HepG2 (cell line): ENCODE results near the gene TWNK. TPM values are rescaled to one million over a fixed set of nuclear protein-coding genes. Genes with fewer than 3 reads are reported as not detected.
A peak's percentile ranks its signal among the peaks of the same experiment; 100 is the strongest.

Experiments
- CENPX ChIP-seq: sonication (generic); formaldehyde crosslinking; IDR thresholded peaks from 2 replicates; pipeline ENCODE4 v1.9.0; 2021; ENCODE audit warnings: mild to moderate bottlenecking, missing genetic modification reagents, moderate library complexity
- FOXC1 ChIP-seq: sonication (generic); formaldehyde crosslinking; IDR thresholded peaks from 2 replicates; pipeline ENCODE4 v1.8.0; 2022; ENCODE audit warnings: mild to moderate bottlenecking, missing genetic modification reagents, borderline replicate concordance
- GATA4 ChIP-seq: sonication (generic); IDR thresholded peaks from 2 replicates; pipeline ENCODE4 v1.6.1; 2016; ENCODE audit warnings: antibody characterized with exemption, low read depth, borderline replicate concordance
- KAT7 ChIP-seq: IDR thresholded peaks from 2 replicates; pipeline ENCODE4 v1.6.1; 2018; ENCODE audit warnings: borderline replicate concordance, missing compliant biosample characterization
- KLF12 ChIP-seq: sonication (generic); formaldehyde crosslinking; IDR thresholded peaks from 2 replicates; pipeline ENCODE4 v1.4.0; 2020; ENCODE audit warnings: missing genetic modification reagents, borderline replicate concordance
- KLF13 ChIP-seq: sonication (generic); formaldehyde crosslinking; IDR thresholded peaks from 2 replicates; pipeline ENCODE4 v1.4.0; 2020; ENCODE audit warnings: mild to moderate bottlenecking, missing genetic modification reagents
- MIER3 ChIP-seq: IDR thresholded peaks from 2 replicates; pipeline ENCODE4 v1.6.1; 2016; ENCODE audit warnings: missing compliant biosample characterization, borderline replicate concordance
- NAIF1 ChIP-seq: sonication (generic); formaldehyde crosslinking; IDR thresholded peaks from 2 replicates; pipeline ENCODE4 v1.5.0; 2020; ENCODE audit warnings: mild to moderate bottlenecking, missing genetic modification reagents, borderline replicate concordance
- NR2C2 ChIP-seq: sonication (generic); formaldehyde crosslinking; IDR thresholded peaks from 2 replicates; pipeline ENCODE4 v1.4.0; 2020; ENCODE audit warnings: missing genetic modification reagents, mild to moderate bottlenecking, moderate library complexity, borderline replicate concordance
- PHB2 ChIP-seq: fragments of 450-650 bp; IDR thresholded peaks from 2 replicates; pipeline ENCODE4 v1.6.1; 2018; ENCODE audit not compliant: partially characterized antibody
- SKIL ChIP-seq: sonication (generic); formaldehyde crosslinking; IDR thresholded peaks from 2 replicates; pipeline ENCODE4 v1.8.0; 2022; ENCODE audit warnings: missing genetic modification reagents, mild to moderate bottlenecking, moderate library complexity, borderline replicate concordance
- SNRNP70 ChIP-seq: fragments of 200-400 bp; formaldehyde crosslinking; IDR thresholded peaks from 2 replicates; pipeline ENCODE4 v1.6.1; 2017; ENCODE audit warnings: mild to moderate bottlenecking, low read depth, low read length, moderate library complexity
- TAF15 ChIP-seq: fragments of 200-400 bp; formaldehyde crosslinking; IDR thresholded peaks from one replicate; pipeline ENCODE4 v1.6.1; 2018; ENCODE audit warnings: mild to moderate bottlenecking, low read depth, low read length; ENCODE audit not compliant: poor library complexity, severe bottlenecking
- TIGD3 ChIP-seq: sonication (generic); formaldehyde crosslinking; IDR thresholded peaks from 2 replicates; pipeline ENCODE4 v1.5.1; 2020; ENCODE audit warnings: mild to moderate bottlenecking, missing genetic modification reagents, borderline replicate concordance
- TSC22D2 ChIP-seq: sonication (generic); formaldehyde crosslinking; IDR thresholded peaks from 2 replicates; pipeline ENCODE4 v1.5.1; 2020; ENCODE audit warnings: missing genetic modification reagents, mild to moderate bottlenecking, borderline replicate concordance
- U2AF1 ChIP-seq: fragments of 200-400 bp; formaldehyde crosslinking; optimal IDR thresholded peaks from 2 replicates; pipeline ENCODE3; 2017; ENCODE audit warnings: mild to moderate bottlenecking, low read depth, low read length
- ZFP82 ChIP-seq: sonication (generic); formaldehyde crosslinking; IDR thresholded peaks from 2 replicates; pipeline ENCODE4 v1.5.1; 2020; ENCODE audit warnings: mild to moderate bottlenecking, missing genetic modification reagents, borderline replicate concordance
- ZNF687 ChIP-seq: sonication (generic); formaldehyde crosslinking; IDR thresholded peaks from 2 replicates; pipeline ENCODE4 v1.5.1; 2020; ENCODE audit warnings: mild to moderate bottlenecking, missing genetic modification reagents, moderate library complexity
- ZNF740 ChIP-seq: sonication (generic); formaldehyde crosslinking; IDR thresholded peaks from 2 replicates; pipeline ENCODE4 v1.4.0; 2020; ENCODE audit warnings: missing genetic modification reagents
- ZNF816 ChIP-seq: sonication (generic); formaldehyde crosslinking; IDR thresholded peaks from 2 replicates; pipeline ENCODE4 v1.8.0; 2022; ENCODE audit warnings: missing genetic modification reagents, mild to moderate bottlenecking, borderline replicate concordance
- ZNF878 ChIP-seq: sonication (generic); formaldehyde crosslinking; IDR thresholded peaks from 2 replicates; pipeline ENCODE4 v1.8.1; 2023; ENCODE audit warnings: mild to moderate bottlenecking, missing genetic modification reagents, moderate library complexity
- polyA plus RNA-seq, 8 experiments: library from polyadenylated mRNA; depleted of rRNA in 3 of 8; stranded (reverse) in 7 of 8; unstranded in 1 of 8; fragments of >200 nt; fragmentation: Illumina TruSeq in 4 of 8; extraction: Trizol in 4 of 8; gene quantifications; 2 replicates each; pipeline versions ENCODE4 v1.2.1 to v1.2.3, GENCODE V29; 2011 to 2016; ENCODE audit warnings: low read depth in 4 of 8, missing spikeins in 1 of 8, mixed read lengths in 1 of 8; ENCODE audit not compliant: insufficient read depth in 1 of 8
- total RNA-seq, 5 experiments: library from RNA; depleted of rRNA; stranded (reverse); fragments of >200 nt; fragmentation: Illumina TruSeq; extraction: Trizol; gene quantifications; 2 replicates each; pipeline ENCODE4 v1.2.3, GENCODE V29; 2016; ENCODE audit warnings: low read depth in 1 of 5

TWNK gene
- total and polyA plus RNA-seq, 2 of the 13 experiments (the other 11 are each of a cell fraction or from before 2014, with no cell fraction given), result 10.7 to 16.5 TPM

GRCh38 chr10:100986952-100987684, at the start of gene TWNK, which contains the start of gene MRPL43 (continued):
- TF ChIP-seq ZNF687 (CRISPR knock-in tag) (peak; percentile 99), FOXC1 (CRISPR knock-in tag) (peak; percentile 87), TSC22D2 (CRISPR knock-in tag) (no peak), MIER3 (no peak), TIGD3 (CRISPR knock-in tag) (0 out of 2 replicates have a peak, but pooled peaks have one; percentile 75), ZFP82 (CRISPR knock-in tag) (no peak), CENPX (no peak), TAF15 (peak; percentile 94), U2AF1 (no peak), NR2C2 (CRISPR knock-in tag) (peak; percentile 100), NAIF1 (CRISPR knock-in tag) (peak; percentile 25; the same call in 1 of the 2 replicates), ZNF740 (no peak), GATA4 (no peak), ZNF816 (no peak), SKIL (CRISPR knock-in tag) (peak; percentile 57; the same call in 1 of the 2 replicates), SNRNP70 (no peak), KLF13 (0 out of 2 replicates have a peak, but pooled peaks have one; percentile 53), PHB2 (no peak), ZNF878 (CRISPR knock-in tag) (no peak), KLF12 (CRISPR knock-in tag) (peak; percentile 55; the same call in 1 of the 2 replicates), KAT7 (CRISPR knock-in tag) (no peak)
